ENCODE results near the gene SLC7A6OS.

SLC7A6OS gene

DNA sequence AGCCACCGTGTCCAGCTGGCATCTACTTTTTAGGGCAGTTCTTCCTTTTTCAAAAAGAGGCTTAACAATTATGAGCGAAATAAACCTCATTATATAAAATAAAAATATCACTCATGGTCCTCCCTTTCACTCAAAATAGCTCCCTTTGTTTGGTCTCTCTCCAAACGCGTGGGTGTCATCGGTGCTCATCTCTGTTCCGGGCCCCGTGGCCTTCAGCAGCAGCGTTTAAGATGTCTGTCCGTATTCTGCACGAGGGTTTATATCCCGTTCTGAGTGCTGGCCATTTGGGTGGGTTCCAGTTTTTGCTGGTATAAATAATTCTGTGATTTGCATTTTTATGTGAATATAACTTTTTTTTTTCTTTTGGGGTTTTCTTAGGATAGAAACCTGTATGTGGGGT is 33.5 kb upstream of the SLC7A6OS start:
- no peak for DNase-seq (ENCODE audit: low read depth)

DNA sequence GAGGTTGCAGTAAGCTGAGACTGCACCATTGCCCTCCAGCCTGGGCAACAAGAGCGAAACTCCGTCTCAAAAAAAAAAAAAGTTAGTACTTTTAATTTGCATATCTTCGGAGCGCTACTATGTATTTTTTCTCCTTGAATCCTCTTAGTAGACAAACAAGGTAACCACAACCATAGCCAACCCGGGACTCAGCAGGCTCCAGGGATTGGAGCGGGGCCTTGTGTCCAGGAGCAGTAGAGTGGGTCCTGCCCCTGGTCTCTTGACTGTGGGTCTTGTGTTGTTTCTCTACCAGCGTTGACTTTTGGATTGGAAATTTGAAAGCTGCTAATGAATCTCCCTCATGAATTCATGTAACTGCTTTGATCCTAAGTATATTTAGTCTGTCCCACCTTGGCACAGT is 32.4 kb upstream of the SLC7A6OS start:
- DNase-seq (ENCODE audit: low read depth), result no peak

DNA sequence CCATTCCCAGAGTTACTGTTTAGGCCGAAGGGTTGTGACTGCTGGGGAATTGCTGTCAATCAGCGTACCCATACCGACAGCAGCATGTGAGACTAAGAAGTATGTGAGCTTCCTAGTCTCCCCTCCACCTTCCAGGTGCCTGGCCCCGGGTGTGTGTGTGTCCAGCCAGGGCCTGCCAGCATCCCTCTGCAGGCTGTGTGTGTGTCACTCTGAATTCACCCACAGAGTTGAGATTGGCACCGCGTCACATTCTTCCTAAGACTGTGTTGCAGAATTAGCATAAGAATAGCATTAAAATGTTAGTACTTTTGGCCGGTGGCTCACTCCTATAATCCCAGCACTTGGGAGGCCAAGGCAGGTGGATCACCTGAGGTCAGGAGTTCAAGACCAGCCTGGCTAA is 31.9 kb upstream of the SLC7A6OS start:
- DNase-seq (ENCODE audit: low read depth), result no peak

DNA sequence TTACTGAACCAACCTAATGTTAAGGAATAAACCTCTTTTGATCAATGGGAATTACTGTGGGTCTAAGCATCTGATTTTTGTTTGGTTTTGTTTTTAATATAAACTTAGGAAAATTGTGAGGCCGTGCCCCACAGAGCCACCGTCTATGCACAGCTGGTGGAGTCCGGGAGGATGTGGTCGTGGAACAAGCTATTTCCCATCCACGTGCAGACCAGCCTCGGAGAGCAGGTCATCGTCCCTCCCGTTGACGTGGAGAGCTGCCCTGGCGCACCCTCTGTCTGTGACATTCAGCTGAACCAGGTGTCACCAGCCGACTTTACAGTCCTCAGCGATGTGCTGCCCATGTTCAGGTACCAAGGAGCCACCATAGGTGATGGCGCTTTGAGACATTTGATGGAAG is 28.5 kb upstream of the SLC7A6OS start:
- DNase-seq (ENCODE audit: low read depth), result no peak

DNA sequence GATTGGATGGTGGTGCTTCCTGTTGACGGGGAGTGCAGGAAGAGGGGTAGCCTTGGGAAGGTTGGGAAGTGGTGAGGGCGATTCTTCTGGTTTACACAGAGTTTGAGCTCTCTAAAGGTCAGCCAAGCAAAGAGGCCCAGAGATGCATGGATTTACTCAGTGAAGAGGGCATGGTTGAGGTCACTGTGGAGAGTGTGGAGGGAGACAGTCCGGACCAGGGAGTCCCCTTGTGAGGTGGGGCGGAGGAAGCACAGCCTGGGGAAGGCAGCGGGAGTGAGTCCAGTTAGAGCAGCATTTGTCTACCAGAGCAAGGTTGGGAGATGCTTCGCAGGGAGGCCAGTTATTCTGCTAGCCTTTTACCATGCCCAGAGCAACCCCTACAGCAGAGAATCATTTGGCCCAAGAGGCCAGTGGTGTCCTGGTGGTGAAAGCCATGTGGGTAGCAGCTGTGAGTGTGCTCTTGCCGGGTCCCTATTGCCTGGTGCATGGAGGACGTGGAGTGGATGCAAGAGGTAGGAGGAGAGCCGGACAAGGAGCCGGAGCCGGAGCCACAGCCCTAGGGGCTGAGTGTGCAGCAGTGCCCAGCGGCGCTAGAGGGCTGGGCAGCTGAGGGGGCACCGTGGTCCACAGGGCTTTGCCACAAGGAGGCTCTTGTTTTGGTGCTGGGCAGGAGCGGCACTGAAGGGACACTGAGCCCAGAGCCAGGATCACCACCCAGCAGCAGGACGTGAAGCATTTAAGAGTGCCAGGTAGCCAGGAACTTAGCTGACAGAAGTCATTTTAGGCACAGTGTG is 27.8 kb upstream of the SLC7A6OS start:
- no peak for DNase-seq (ENCODE audit: low read depth)

DNA sequence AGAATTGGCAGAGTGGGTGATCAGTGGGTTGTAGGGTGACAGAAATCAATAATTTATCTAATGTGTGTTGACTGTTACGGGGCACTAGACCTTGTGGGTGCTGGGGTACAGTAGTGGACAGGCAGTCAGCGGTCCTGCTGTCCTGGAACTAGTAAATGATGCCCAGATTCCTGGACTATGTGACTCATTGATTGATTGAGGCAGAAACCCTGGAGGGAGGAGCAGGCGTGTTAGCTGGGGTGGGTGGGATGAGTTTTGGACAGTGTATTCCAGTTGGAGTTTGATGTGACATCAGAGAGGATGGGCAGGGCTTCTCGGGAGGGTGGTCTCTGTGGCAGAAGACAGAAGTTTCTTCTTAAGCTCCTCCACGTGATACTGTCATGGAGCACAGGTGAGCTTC is 24.4 kb upstream of the SLC7A6OS start:
- no peak for DNase-seq (ENCODE audit: low read depth)

DNA sequence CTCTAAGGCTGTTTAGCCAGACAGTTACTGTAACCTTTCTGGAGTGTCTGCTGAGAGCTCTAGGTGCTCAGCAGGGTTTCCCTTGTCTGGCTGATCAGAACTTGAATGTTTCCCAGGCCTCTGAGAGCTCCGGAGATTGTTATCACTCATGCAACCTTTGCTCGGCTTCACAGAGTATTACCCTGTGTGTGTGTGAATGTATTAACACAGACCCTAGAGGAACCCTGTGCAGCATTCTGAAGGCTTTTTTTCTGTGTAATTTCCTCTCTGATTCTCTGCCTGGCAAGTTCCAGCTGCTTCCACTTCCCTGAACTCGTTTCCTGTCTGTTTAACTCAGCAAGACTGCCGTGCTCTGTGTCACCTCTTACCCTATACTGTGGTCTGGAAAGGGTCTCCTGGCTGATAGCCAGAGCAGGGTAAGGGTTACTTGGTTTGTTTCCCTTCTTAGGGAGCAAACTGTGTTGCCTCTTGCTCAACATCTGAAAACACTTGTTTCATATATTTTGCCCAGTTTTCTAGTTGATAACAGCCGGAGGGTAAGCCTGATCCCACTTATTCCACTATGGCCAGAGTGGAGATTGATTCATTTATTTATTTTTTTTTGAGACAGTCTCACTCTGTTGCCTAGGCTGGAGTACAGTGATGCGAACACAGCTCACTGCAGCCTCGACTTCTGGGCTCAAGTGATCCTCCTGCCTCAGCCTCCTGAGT is 21.8 kb upstream of the SLC7A6OS start:
- DNase-seq (ENCODE audit: low read depth), result no peak

DNA sequence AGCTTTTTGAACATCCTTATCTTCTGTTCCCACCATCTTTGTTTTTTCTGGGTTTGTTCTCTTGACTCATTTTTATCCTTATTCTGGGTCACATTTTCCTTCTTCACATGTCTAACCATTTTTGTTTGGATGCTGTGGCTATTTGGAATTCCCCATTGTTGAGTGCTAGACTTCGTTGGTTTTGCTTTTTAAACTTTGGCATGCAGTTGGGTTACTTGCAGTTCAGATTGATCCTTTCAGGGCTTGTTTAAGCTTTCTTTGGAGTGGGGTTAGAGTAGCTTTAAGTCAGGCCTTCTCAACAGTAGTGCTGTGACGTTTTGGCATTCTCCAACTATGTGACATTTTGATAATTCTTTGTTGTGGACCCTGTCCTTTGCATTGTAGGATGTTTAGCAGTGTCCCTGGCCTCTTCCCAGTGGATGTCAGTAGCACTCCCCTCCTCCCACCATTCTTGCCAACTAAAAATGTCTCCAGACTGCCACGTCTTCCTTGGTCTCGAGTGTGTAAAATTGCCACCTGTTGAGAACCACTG is 21.2 kb upstream of the SLC7A6OS start:
- DNase-seq (ENCODE audit: low read depth), result no peak

DNA sequence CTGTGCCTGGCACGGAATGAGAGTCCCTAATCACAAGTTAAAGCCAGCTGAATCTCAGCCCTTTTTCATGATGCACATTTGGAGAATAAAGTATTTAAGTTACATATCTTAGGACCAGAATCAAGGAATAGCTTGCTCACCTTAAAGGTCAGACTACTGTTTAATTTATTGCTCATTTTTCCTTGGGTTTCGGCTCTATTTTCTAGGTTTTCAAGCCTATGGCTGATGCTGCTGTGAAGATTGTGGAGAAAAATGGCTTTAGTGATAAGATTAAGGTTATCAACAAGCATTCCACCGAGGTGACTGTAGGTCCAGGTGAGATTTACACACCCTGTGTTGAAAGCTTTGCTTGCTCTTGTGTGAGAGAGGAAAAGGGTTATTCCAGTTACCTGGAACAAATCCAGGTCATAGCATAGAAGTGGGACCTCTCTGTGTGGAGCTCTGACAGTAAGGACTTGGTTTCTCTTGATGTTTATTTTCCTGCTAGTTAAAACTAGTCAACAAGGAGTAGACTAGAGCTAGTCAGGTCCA is 18.2 kb upstream of the SLC7A6OS start:
- no peak for DNase-seq (ENCODE audit: low read depth)

DNA sequence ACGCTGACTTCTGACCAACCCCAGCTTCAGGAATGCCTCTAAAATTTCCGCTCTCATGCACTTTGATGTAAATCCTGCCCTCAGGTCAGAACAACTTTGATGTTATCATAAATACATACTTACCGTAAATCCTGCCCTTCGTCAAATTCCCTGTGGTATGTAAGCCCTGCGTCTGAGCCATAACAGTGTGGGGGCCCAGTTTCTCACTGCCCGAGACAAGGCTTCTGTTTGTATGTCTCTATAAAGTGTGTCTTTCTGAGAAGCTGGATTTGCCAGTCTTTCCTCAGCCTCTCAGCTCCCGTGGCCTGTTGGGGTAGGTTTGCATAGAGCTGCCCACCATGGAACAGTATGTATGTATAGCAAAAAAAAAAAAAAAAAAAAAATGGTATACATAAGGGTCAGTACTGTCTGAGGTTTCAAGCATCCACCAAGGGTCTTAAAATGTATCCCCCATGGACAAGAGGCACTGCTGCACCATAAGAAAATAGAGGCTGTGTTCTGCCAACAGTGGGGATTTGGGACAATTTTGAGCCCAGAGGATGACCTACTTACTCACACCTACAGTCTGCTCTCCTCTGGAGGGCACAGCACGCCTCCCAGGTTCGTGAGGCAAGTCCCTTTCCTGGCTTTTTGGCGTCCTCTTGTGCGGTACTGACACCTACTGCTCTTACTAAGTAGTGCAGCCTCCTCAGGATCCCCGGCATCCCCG is 17.6 kb upstream of the SLC7A6OS start:
- DNase-seq (ENCODE audit: low read depth), result peak; percentile 78

DNA sequence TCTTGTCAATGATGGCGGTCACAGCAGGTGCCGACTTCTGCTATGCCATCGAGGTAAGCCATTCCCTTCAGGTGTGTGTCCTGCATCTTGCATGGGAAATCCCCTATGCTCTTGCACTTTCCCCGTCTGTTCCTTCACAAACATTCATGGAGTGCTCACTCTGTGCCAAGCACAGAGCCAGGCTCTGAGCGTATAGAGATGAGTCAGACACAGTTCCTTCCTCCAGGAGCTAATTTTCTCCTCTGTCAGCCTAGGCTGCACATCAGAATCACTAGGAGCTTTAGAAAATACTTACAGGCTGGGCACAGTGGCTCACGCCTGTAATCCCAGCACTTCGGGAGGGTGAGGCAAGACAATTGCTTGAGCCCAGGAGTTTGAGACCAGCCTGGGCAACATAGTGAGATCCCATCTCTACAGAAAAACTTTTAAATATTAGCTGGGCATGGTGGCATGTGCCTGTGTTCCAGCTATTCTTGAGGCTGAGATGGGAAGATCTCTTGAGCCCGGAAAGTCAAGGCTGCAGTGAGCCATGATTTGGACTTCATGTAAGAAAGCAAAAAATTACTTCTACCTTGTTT is 14.1 kb upstream of the SLC7A6OS start:
- no peak for DNase-seq (ENCODE audit: low read depth)

DNA sequence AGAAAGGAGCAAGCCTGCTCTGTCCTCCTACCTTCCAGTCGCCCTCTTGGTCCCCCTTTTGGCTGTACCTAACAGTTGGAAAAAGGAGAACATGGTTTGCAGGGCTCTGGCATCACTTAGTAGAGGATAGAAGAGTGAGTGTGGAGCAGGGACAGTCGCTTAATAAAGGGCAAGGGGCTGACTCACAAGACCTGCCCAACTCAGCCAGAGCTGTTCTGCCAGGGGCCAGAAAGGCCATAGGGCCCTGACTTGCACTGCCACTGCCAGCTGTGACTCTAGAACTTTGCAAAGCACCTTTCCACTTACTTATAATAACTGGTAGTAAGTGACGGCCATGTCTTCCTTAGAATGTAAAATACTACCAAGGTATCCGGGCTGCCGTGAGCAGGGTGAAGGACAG is 13.6 kb upstream of the SLC7A6OS start:
- no peak for DNase-seq (ENCODE audit: low read depth)

DNA sequence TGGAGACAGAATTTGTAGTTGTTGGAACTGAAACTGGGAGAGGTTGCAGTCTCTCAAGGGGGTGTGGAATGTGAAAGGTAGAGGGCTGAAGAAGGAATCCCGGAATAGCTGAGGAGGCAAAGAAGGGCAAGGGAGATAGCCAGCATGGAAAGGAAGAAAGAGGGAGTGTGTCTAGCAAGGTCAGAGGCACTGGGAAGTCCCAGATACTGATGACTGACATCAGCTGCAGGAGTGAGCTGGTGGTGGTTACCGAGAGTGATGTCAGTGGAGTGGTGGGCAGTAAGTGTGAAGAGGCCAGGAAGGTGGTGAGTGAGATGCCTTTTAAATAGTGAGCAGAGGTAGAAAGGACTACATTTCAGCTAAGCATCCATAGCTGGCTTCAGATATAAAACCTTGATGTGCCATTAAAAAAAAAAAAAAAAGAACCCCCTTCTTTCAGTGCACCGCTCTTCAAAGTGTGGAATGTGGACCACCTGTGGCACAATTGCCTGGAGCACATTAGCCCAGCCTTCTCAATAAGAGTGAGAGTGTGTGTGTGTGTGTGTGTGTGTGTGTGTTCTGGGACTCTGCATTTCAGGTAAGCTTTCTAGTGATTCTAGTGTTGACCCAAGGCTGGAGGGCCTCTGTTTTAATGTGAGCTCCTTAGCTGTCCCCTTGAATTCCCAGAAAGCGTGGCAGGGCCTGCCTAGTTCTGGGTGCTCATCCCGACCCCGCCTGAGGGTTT is 8.6 kb upstream of the SLC7A6OS start:
- no peak for DNase-seq (ENCODE audit: low read depth)

DNA sequence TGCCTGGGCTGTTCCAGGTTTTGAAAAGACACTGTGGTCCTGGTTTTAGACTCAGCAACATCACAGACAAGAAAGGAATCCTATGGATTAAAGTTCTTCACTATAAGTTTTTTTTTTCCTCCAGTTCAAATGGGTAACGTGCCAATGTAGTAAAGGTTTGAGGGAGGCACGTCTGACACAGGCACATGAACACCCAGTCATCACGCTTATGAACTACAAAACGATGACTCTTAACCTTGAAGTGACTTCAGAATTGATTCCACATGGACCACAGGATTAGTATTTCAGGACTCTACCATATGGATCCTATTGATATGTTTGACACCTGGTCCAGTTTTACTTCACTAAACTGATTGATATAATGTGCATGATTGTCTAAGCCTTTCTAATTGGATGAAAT is 2.4 kb upstream of the SLC7A6OS start:
- no peak for DNase-seq (ENCODE audit: low read depth)

DNA sequence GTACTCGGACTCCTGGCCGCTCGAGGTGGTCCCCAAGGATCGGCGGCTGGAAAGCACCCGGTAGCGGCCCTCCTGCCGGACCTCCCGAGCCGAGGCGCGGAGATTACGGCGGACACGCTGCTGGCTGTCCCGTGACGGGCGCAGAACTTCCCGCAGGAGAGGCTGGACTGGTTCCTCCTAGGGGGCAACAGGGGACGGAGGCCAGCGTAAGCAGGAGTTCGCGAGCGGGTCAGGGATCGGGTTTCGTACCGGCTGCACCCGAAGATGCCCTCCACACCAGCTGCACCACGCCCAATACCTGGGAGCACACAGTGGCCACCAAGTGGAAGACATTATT is 341 bp downstream of the SLC7A6OS start:
- no peak for DNase-seq (ENCODE audit: low read depth)

DNA sequence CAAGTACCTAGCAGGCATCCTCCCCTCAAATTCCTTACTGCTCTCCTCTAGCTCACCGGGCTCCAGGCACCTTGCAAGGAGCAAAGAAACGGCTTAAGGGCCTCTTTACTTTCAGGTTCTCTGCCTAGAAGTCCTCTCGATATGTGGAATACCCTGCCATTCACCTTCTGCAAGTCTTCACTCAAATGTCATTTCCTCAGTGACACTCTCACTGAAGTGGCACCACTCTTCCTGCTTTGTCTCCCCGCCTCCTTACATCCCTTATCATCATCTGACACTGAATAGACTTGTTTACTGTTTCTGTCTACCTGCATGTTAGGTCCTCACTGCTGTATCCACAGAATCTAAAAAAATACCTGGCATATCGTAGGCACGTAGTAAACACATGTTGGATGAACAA is 947 bp downstream of the SLC7A6OS start:
- no peak for DNase-seq (ENCODE audit: low read depth)

DNA sequence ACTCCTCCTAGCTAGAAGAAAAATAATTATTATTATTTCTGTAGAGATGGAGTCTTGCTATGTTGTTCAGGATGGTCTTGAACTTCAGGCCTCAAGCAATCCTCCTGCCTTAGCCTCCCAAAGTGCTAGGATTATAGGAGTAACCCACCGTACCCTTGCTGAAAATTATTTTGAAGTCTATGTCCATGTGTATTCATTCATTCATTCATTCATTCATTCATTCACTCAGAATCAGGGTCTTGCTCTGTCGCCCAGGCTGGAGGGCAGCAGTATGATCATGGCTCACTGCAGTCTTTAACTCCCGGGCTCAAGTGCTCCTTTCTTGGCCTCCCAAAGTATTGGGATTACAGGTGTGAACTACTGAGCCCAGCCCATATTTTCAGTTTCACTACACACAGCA is 4.1 kb downstream of the SLC7A6OS start:
- DNase-seq (ENCODE audit: low read depth), result no peak

DNA sequence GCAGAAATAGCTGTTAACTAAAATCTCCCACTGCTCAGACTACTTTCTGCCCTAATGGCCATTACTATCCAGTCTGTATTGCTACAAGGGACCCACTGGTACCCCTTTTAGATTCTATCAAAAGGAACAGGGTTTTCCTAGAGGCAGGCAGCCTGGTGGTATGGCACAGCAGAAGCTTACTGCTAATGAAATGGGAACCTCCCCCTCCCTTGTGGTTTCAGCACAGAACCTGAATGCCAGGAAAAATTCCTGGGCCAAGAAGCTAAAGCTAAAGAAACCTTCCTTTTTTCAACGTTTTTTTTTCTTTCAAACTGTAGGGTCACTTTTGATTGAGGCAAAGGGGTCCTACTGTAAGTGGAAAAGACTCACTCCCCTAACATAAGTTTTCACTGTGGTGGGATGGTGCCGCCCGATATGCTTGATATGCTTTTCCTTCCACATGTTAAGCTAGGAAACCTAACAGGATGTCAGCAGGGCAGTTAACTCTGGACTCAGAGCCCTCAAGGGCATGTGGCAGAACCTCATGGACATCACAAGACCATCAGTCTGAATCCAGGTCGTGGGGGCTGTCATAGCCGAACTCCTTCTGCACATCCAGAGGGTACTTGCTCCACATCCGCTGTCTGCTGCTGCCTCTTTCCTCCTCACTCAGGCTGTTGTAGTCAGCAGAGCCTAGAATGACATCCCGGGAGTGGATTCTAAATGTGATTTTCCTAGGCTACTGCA is 9.8 kb downstream of the SLC7A6OS start:
- no peak for DNase-seq (ENCODE audit: low read depth)

DNA sequence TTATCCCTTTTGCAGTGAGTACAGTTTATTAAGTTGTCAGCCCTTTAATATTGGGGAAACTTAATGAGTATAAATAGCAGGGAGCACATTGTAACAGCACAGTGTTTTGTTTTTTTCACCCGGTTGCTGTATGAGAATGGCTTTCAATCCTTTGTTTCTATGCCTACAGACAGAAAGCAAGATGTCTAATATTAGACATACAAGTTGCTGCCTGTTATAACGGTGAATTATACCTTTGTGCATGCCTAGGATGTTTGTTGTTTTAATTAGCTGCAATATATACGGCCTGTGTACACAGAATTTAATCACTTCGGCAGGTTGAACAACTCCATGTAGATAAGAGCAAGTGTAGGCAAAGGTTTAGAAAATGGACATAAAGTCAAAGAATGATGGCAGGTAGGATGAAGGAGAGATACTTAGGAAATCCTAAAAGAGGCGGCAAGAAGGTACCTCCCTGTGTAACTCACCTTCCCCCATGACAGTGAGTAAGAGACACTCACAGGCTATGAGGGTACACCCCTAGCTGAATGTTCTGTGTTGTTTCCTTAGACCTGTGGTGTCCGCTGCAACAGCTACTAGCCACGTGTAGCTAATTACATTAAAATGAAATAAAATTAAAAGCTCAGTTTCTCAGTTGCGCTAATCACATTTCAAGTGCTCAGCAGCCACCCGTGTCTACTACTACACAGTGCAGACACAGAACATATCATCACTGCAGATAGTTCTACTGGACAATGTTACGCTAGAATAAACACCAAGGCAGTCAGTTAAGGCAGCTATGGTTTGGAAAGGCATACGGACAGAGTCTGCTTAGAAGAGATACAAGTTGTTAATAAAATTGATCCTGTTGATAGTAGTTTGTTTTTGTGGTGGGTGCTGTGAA is 10.9 kb downstream of the SLC7A6OS start:
- DNase-seq (ENCODE audit: low read depth), result no peak
